ENCODE results near the gene CDO1.

GRCh38 chr5:115774684-115775083, 41.8 kb downstream of the CDO1 start:
- no peak for TF ChIP-seq NFYB (CRISPR knock-in tag; conservative IDR thresholded peaks at IDR 0.05; ENCODE audit: low read depth)
- TF ChIP-seq CTCF (IDR thresholded peaks at IDR 0.05) = no peak
- no peak for TF ChIP-seq SMAD3 (CRISPR knock-in tag; IDR thresholded peaks at IDR 0.05; ENCODE audit: borderline replicate concordance)
- TF ChIP-seq, protein P1, sequence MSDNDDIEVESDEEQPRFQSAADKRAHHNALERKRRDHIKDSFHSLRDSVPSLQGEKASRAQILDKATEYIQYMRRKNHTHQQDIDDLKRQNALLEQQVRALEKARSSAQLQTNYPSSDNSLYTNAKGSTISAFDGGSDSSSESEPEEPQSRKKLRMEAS (CRISPR knock-in tag; IDR thresholded peaks at IDR 0.05) = no peak
- no peak for TF ChIP-seq HMGXB4 (CRISPR knock-in tag; IDR thresholded peaks at IDR 0.05)

Measured in WTC11 (cell line).